NK-92 (cell line): ENCODE measurements around the gene EEFSEC.

ENCODE experiments used
- DNase-seq: peaks from one replicate; lab custom pipeline; 2025; ENCODE audit not compliant: unreplicated experiment; lab: John Stamatoyannopoulos, UW

EEFSEC gene

DNA sequence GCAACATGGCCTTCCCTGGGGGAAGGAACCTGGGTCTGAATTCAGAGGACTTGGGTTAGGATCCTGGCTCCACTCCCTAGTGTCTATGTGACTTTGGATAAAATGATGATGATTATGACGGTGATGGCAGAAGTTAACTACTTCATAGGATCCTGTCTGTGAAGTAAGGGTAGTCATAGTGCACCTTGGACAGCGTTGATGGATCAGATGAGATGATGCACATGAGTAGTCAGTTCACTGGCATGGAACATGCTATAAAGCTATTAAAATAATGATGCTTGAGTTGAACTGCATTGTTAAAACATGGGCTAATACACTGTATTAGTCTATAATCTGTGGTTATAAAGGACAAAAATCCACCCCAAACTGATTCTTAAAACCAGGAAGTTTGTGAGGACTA, 62.0 kb downstream of the EEFSEC start:
- DNase-seq: no peak

- DNase-seq: no peak
Measured at GRCh38 chr3:128215800-128216495, 62.7 kb downstream of the EEFSEC start.

- DNase-seq: no peak
Measured at GRCh38 chr3:128217702-128218547, 64.6 kb downstream of the EEFSEC start.

DNA sequence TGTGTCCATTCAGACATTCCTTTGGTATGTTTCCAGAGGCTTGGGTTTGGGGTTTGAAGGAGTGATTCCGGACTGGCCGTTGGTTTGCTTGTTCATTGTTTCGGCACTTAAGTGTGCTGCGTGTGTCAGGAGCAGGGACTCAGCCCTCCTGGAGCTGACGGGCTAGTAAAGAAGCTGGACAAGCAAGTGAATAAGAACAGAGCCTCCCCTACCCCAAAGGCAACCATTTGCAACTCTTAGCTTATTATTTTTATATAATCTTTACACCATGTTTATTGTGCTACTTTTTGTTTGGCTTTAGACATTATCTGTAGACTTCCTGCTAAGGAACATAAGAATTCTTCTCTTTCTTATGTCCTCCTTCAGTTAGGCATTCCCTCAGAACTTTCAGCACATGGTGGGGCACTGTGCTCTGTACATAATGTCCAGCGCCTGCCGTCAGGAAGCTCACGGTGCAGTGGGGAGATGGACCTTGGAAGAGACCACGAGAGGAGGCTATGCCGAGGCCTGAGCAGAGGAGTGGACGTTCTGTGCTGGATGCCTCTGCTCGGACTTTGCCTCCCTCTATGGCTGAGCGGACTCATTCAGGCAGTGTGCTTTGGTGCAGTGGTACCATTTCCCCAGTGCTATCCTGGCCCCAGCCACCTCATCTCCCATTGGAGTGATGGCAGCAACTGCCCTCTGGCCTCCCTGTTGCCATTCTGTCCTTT, 65.4 kb downstream of the EEFSEC start:
- DNase-seq: no peak

DNA sequence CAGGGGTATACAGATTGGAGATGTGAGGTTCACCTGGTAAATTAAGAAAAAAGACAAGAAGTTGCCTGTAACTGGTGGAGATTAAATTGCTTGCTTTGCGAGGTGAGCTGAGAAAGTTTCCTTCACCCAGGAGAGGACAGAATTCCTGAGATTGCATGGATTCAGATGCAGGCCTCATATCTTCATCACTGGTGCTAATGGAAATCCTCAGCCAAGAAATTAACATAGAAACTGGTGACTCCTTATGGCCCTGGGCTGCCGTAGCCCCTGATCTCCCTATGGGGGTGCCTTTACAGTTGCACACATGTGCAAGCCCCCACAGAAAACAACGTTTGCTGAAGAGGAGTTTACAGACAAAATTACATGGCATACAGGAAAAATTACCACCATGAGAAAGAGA, 68.0 kb downstream of the EEFSEC start:
- DNase-seq: no peak

- DNase-seq: no peak
Measured at GRCh38 chr3:128222796-128223385, 69.6 kb downstream of the EEFSEC start.

DNA sequence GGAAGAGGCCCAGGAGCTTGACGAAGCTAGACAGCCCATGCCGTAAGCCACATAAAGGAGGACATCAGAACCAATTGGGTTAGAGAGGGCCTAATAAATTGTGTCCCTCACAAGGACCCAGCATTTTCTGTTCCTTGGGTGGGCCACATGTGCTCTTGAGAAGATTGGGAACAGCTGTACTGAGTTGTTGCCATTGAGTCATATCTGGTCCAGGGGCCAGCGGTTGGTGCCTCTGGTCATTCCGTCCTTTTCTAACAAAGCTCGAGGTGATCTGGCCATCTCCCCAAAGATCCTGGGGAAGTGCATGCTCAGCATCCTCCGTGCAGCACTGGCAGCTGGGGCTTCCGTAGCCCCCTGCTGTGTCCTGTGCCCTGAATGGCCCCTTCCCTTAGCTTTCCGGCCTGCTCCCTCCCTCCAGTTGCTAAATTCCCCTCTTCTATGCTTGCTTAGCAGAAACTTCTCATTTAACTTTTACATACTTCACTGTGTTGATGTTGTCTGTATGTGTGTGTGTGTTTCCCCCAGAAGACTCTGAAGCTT, 73.0 kb downstream of the EEFSEC start:
- DNase-seq: no peak

DNA sequence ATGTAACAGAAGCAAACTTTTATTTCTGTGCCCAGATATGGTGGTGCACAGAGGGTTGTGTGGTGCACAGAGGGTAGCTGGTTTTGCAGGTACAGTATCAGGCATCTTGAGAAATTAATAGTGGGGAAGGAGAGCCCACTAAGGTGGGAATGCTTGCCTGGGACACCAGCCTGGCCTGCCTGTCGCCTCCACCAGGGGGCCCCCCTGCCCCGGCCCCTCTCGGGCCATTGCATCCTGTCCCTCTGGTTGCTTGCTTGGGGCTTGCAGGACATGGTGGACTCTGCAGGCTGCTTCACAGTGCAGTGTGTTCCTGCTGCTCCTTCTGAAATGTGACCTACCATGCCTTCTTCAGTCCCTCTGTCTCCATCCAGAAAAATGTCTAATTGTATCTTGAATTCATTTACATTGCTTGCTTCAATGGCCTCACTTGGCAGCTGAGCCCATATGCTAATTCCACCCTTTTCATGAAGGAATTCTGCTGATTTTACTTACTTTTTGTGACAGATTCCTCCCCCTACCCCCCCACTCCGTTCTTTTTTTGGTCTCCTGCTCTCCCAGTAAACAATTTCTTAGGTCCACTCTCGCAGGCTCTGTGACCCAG, 73.6 kb downstream of the EEFSEC start:
- no peak for DNase-seq

DNA sequence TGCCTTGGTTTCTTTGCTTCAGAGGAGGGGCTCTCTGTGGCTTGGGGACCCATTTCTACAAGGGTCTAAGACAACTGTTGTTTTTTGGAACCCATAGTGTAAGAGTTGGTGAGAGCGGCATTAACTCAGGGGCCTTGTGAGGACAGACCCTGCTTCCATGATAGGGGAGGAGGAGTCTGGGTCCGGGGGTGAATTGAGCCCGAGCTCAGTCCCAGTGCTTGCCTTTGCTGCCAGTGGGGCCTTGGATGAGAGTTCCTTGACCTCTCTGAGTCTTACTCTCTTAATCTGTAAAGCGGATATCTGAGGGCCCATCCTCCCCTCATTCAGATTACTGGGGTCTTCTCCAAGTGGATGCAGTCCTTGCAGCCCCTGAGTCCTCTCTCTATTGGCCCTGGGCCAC, 74.2 kb downstream of the EEFSEC start:
- no peak for DNase-seq

GRCh38 chr3:128228366-128228910, 75.2 kb downstream of the EEFSEC start:
- DNase-seq: no peak

DNA sequence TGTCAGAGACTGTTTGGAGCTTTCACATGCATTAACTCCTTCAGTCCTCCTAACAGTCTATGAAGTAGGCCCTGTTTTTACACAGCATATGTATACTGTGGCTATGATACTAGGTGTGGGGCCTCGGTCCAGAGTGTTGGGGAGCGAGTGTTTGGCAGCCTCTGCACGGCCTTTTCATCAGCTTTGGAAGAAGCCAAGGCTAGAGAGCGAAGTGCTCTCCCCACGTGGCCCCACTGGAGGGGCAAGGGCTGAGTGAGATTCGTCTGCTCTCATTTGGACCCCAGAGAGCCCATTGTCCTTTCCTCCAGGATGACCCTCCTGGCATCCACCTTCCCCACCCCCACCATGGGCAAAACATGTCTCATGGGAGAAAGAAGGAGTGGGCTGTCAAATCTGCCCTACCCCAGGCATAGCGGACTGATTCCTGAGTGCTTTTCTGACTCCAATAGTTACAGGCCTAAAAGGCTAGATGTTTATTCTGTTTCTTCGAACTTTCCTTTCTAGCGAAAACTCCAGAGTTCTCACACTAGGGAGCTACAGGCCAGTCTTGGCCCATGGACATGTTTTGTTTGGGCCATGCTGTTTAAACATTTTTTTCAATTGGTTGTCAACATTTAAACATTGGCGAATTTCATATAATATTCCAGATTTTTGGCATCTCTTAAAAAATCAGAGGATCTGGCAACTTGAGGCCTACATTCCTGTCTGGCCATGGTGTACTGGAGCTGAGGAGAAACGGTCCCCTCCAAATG, 76.0 kb downstream of the EEFSEC start:
- no peak for DNase-seq

DNA sequence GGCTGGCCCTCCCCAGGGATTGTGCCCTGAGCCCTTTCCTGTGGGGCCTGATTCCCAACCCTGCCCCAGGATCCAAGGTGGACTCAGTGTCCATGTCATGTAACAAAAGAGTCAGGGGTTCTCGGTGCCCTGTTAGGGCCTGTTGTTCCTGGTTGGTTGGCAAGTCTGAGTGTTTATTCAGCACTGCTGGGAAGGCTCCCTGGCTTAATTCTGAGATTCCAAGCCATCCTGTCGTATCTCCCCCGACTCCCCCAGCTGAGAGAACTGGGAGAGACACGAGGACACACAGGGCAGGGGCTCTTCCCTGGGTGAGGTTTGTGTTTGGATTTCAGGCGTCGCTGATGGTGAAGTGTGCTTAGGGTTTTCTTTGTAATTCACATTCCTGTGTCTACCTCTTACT, 78.3 kb downstream of the EEFSEC start:
- DNase-seq: no peak

DNA sequence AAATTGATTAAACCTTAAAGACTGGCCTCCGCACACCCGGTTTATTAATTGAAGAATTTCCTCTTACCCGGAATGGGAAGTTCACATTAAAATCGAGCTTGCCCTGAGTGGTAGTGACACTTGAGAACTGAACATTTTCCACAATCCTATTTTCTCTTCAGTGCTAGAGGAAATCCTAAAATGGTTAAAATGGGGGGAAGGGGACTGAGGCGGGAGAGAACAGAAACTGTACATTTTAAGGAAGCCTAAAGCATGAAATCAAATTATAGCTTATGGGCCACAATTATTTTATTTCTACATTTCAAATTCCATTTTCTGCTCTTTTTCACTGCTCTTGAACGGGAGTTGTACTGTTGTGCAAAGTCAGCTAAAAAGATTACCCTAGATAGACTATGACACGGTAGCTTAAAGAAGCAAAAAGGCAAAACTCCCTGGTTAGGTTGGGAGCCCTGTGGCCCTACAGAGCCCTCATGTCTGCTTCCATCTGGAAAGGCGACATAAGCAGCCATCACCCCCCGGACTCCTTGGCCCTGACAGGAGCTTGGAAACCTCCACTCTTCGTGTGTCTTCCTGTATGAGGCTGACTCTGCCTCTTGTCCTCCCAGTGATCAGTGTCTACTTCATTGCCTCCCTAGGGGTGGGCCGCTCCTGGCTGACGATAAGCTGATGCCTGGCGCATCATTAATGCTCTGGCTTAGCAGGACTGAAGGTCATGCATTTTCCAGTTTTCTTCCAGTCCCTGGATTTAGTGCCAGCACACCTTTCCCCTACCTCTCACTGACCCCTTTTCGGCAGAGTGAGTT, 79.3 kb downstream of the EEFSEC start:
- no peak for DNase-seq

DNA sequence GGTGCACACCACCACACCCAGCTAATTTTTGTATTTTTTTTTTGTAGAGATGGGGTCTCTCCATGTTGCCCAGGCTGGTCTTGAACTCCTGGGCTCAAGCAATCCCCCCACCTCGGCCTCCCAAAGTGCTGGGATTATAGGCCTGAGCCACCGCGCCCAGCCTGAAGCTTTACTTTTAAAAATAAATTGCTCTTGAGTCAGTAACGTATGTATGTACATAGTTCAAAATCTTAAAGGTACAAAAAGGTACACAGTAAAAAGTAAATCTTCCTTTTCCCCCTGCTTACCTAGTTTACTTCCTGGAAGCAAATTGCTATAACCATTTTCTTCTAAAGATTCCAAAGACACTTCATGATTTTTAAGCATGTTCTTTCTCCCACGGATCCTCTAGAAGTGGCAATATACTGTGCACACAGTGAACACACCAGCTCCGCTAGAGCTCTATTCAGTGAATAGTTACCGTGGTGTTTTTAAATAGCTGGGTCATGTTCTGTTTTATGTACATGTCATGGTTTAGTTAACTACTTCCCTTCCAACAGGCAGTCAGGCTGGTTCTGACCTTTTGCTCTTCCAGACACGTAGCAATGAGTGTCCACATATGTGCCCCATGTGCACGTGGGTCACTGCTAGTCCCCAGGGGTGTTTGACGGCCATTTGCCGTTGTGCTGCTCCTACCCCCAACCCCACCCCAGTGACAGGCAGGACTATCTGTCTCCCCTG, 82.1 kb downstream of the EEFSEC start:
- DNase-seq: no peak

- DNase-seq: no peak
Measured at GRCh38 chr3:128236657-128237056, 83.4 kb downstream of the EEFSEC start.

DNA sequence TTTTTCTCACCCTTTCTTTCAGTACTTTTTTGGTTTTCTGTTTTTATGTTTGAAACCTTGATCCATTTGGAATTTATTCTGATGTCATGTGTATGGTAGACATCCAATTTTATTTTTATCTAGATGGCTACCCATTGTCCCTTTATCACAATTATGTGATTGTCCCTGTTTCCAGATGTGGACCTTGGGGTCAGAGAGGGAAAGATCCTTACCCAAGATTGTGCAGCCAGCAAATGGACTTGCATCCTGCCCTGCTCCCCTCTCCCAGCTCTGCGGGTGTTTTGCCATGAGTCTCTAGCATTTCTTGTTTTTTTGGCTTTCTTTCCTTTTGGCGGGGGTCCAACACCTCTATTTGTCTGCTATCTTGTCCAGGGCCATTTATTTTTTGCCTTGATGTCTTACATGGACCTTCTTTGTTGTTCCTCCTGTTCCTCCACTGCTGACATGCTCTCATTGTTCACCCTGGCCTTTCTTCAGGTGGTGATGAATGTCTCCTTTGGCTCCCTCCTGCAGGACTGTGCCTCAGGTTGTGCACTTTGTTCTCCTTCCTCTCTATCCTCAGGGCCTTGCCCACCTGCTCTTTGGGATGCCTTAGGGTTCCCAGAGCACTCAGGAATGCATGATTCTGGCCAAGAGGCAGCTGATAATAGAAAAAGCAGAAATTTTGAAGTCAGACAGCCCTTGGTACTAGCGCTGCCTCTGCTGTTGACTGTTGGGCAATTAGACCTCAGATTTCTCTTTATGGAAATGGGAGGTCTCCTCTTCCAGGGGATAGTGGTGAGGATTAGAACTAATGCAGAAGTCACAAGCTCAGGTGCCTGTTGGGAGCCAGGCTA, 84.3 kb downstream of the EEFSEC start:
- DNase-seq: no peak

- no peak for DNase-seq
Measured at GRCh38 chr3:128238184-128238489, 84.9 kb downstream of the EEFSEC start.

- DNase-seq: no peak
Measured at GRCh38 chr3:128239304-128239703, 86.0 kb downstream of the EEFSEC start.
